Measurements from ENCODE around the gene EVI5L.

EVI5L gene

GRCh38 chr19:7818806-7819205 lies 11.2 kb upstream of the EVI5L start:
- DNase-seq, result no peak

- DNase-seq, result no peak
These were observed 10.7 kb upstream of the EVI5L start for GRCh38 chr19:7819337-7819736.

GRCh38 chr19:7820588-7820987 lies 9.4 kb upstream of the EVI5L start:
- peak; percentile 11 for DNase-seq

- DNase-seq, result no peak
These were observed 7.0 kb upstream of the EVI5L start for GRCh38 chr19:7822910-7823515.

GRCh38 chr19:7823686-7824301 lies 6.2 kb upstream of the EVI5L start:
- no peak for DNase-seq

- DNase-seq, result no peak
These were observed 875 bp upstream of the EVI5L start for GRCh38 chr19:7829166-7829520.

- no peak for DNase-seq
These were observed 304 bp downstream of the EVI5L start for GRCh38 chr19:7830272-7830771.

- no peak for DNase-seq
These were observed 805 bp downstream of the EVI5L start for GRCh38 chr19:7830823-7831222.

- no peak for DNase-seq
These were observed 1.4 kb downstream of the EVI5L start for GRCh38 chr19:7831452-7831851.

GRCh38 chr19:7832009-7832408 lies 2.0 kb downstream of the EVI5L start:
- DNase-seq, result no peak

GRCh38 chr19:7832781-7833180 lies 2.8 kb downstream of the EVI5L start:
- DNase-seq, result no peak

- DNase-seq, result peak; percentile 56
These were observed 3.4 kb downstream of the EVI5L start for GRCh38 chr19:7833225-7834099.

GRCh38 chr19:7839476-7839875 lies 9.5 kb downstream of the EVI5L start:
- no peak for DNase-seq

GRCh38 chr19:7840629-7841028 lies 10.6 kb downstream of the EVI5L start:
- DNase-seq, result no peak

- DNase-seq, result no peak
These were observed 12.0 kb downstream of the EVI5L start for GRCh38 chr19:7841751-7842660.

GRCh38 chr19:7842661-7843294 lies 12.8 kb downstream of the EVI5L start:
- DNase-seq, result no peak

GRCh38 chr19:7843521-7843920 lies 13.5 kb downstream of the EVI5L start:
- DNase-seq, result no peak

- no peak for DNase-seq
These were observed 14.4 kb downstream of the EVI5L start for GRCh38 chr19:7844405-7844804.

GRCh38 chr19:7844951-7845350 lies 14.9 kb downstream of the EVI5L start:
- no peak for DNase-seq

GRCh38 chr19:7845390-7846154 lies 15.6 kb downstream of the EVI5L start:
- no peak for DNase-seq

- no peak for DNase-seq
These were observed 16.2 kb downstream of the EVI5L start for GRCh38 chr19:7846155-7846646.
